Measurements from ENCODE around the gene TFR2. TPM values are rescaled to one million over a fixed set of nuclear protein-coding genes. Genes with fewer than 3 reads are reported as not detected.

TFR2 gene
- total RNA-seq, 1 experiment from 2014 or later, result not detected

DNA sequence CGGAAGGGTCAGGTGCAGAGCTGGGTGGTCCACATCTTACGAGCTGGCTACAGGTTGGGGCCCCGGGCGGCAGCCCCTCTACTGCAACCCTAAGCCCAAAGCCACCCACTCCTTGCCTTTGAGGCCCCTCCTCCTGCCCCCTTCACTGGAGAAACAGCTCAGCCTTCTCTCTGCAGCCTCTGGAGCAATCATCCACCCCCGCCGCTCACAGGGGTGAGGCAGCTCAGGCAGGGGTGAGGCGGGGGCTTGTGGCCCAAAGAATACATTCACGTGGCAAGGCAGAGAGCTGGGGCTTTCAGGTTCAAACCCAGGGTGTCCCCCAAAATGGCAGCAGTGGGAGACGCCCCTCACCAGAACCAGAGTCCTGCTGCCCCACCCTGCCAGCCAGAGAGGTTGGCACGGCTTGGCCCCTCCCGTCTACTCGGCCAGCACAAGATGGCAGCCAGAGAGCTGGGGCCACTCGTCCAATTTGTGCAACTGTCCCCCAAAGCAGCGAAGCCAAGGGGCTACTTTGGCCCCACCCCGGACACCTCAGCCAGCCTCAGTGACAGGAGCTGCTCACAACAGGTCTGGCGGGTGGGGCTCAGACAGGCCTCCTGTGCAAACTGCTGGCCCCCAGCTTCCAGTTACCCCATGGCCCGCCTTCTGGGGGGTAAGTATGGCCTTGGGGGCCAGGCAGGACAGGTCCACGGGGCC, 39.4 kb upstream of the TFR2 start:
- H3K9me2 ChIP-seq (replicated peaks; ENCODE audit: low read length), result no peaks in the 10 kb centered on the region
- ATAC-seq, result no peak
- H3K27ac ChIP-seq (ENCODE audit: low read length), result no peak overlapping the region
- H3K4me1 ChIP-seq (ENCODE audit: insufficient read depth, low read length), result no peaks in the 10 kb centered on the region
- no peak overlapping the region for H2AFZ ChIP-seq (ENCODE audit: low read length)
- no peak overlapping the region for H3K4me3 ChIP-seq (ENCODE audit: low read length)
- H3K79me2 ChIP-seq (ENCODE audit: low read length), result peaks cover 5% of the 10 kb centered on the region; the same call in 1 of the 2 replicates
- no peak overlapping the region for H3K9ac ChIP-seq (ENCODE audit: low read length)
- no peak for DNase-seq
- TF ChIP-seq, protein P1, sequence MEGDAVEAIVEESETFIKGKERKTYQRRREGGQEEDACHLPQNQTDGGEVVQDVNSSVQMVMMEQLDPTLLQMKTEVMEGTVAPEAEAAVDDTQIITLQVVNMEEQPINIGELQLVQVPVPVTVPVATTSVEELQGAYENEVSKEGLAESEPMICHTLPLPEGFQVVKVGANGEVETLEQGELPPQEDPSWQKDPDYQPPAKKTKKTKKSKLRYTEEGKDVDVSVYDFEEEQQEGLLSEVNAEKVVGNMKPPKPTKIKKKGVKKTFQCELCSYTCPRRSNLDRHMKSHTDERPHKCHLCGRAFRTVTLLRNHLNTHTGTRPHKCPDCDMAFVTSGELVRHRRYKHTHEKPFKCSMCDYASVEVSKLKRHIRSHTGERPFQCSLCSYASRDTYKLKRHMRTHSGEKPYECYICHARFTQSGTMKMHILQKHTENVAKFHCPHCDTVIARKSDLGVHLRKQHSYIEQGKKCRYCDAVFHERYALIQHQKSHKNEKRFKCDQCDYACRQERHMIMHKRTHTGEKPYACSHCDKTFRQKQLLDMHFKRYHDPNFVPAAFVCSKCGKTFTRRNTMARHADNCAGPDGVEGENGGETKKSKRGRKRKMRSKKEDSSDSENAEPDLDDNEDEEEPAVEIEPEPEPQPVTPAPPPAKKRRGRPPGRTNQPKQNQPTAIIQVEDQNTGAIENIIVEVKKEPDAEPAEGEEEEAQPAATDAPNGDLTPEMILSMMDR (conservative IDR thresholded peaks at IDR 0.05; ENCODE audit: low read depth, low read length), result no peak
- TF ChIP-seq EZH2 (IDR thresholded peaks at IDR 0.05; ENCODE audit: low read length, unreplicated experiment) (no peak), EZH2phosphoT487 (IDR thresholded peaks at IDR 0.05; ENCODE audit: borderline replicate concordance, low read length) (no peak)
- no peaks in the 10 kb centered on the region for H3K9me3 ChIP-seq (ENCODE audit: low read length)
- intact Hi-C loops (cut with micrococcal nuclease), result no loop called here
- CTCF ChIA-PET, result no interaction called here
- H3K27me3 ChIP-seq (ENCODE audit: low read length), result no peaks in the 10 kb centered on the region
- H4K20me1 ChIP-seq (ENCODE audit: low read length), result no peaks in the 10 kb centered on the region
- H3K36me3 ChIP-seq (ENCODE audit: low read depth, low read length), result peaks cover 17% of the 10 kb centered on the region; the same call in 1 of the 2 replicates
- H3F3A ChIP-seq (ENCODE audit: low read length, unreplicated experiment), result no peaks in the 10 kb centered on the region
- no peak overlapping the region for H3K4me2 ChIP-seq (ENCODE audit: low read length)
- no TSS peak for BruUV-seq (replicated peaks)
- POLR2A ChIA-PET (ENCODE audit: unreplicated experiment), result no interaction called here

DNA sequence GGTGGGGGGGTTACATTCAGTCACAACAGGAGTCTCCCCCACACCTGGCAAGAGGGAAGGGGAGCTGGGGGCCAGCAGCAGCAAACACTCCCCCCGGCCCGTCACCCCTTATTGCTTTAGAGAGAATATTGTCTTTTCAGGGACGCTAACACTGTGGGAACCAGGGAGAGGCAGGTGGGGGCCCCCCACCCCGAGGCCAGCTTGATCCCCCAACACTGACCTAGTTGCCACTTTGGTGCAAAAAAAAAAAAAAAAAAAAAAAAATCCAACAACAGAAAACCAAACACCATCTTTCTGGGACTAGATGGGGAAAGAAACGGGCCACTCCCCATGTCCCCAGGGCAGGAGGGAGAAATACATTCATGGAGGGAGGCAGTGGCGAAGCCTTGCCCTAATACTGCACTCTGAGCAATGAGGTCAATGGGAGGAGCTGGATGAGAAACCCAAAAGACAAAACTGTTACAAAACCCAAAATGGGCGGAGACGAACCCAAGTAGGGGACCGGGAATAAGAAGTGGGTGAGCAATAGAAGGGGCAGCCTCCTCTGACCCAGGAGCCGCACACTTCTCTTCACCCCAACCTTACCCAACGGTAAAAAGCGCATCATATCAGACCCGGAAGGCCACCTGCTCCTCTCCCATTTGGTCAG, 38.7 kb upstream of the TFR2 start:
- Histone ChIP-seq H3K36me3 (ENCODE audit: low read depth, low read length) (peaks cover 17% of the 10 kb centered on the region; the same call in 1 of the 2 replicates), H3K27ac (ENCODE audit: low read length) (no peak overlapping the region), H3F3A (ENCODE audit: low read length, unreplicated experiment) (no peaks in the 10 kb centered on the region), H3K4me1 (ENCODE audit: insufficient read depth, low read length) (no peaks in the 10 kb centered on the region), H2AFZ (ENCODE audit: low read length) (no peak overlapping the region), H4K20me1 (ENCODE audit: low read length) (no peaks in the 10 kb centered on the region), H3K9me2 (replicated peaks; ENCODE audit: low read length) (no peaks in the 10 kb centered on the region), H3K79me2 (ENCODE audit: low read length) (peaks cover 11% of the 10 kb centered on the region), H3K4me3 (ENCODE audit: low read length) (no peak overlapping the region), H3K9ac (ENCODE audit: low read length) (no peak overlapping the region), H3K27me3 (ENCODE audit: low read length) (no peaks in the 10 kb centered on the region), H3K4me2 (ENCODE audit: low read length) (no peak overlapping the region), H3K9me3 (ENCODE audit: low read length) (no peaks in the 10 kb centered on the region)
- intact Hi-C loops (cut with micrococcal nuclease), result no loop called here
- CTCF ChIA-PET, result no interaction called here
- POLR2A ChIA-PET (ENCODE audit: unreplicated experiment), result no interaction called here
- TF ChIP-seq EZH2phosphoT487 (IDR thresholded peaks at IDR 0.05; ENCODE audit: borderline replicate concordance, low read length), result no peak
- TF ChIP-seq EZH2 (IDR thresholded peaks at IDR 0.05; ENCODE audit: low read length, unreplicated experiment), result no peak
- TF ChIP-seq, protein P1 (conservative IDR thresholded peaks at IDR 0.05; ENCODE audit: low read depth, low read length), result no peak
- BruUV-seq (replicated peaks), result TSS peak; percentile 21
- ATAC-seq, result no peak
- DNase-seq, result no peak
